Measurements from ENCODE around the gene CYBA. TPM values are rescaled to one million over a fixed set of nuclear protein-coding genes. Genes with fewer than 3 reads are reported as not detected.

The CYBA gene
- total and polyA plus RNA-seq, 9 of the 15 experiments (the other 6 are each of a cell fraction or from before 2014, with no cell fraction given), result 0.34 to 683 (median 93.0) TPM

- no peak for TF ChIP-seq E2F6 (IDR thresholded peaks at IDR 0.05; ENCODE audit: borderline replicate concordance in 1 of 2, extremely low read depth in 1 of 2, insufficient read depth in 1 of 2, insufficient read length in 1 of 2, low read depth in 1 of 2, low read length in 1 of 2, poor library complexity in 1 of 2, severe bottlenecking in 1 of 2)
- no peak for TF ChIP-seq TARDBP (IDR thresholded peaks at IDR 0.05)
Measured at GRCh38 chr16:88695218-88695617, 44.4 kb upstream of the CYBA start (continued).

- CTCF ChIA-PET (ENCODE audit: low intra/inter-chr PET ratio), result no interaction called here
- no peak overlapping the region for H3K4me3 ChIP-seq
- no peaks in the 10 kb centered on the region for H4K20me1 ChIP-seq (replicated peaks; ENCODE audit: control insufficient read depth, insufficient read depth, low read length)
- no peaks in the 10 kb centered on the region for H3K9me3 ChIP-seq (replicated peaks; ENCODE audit: control insufficient read depth, insufficient read depth, low read depth, low read length)
- FAIRE-seq (no peak), DNase-seq (ENCODE audit: extremely low read depth in 1 of 4, low spot score in 3 of 4) (no peak), ATAC-seq (no peak)
- WGBS (ENCODE audit: insufficient coverage, low coverage, missing lambda C conversion rate), result 80% methylated on average over 35 of the region's 37 CpGs
- H3K36me3 ChIP-seq (ENCODE audit: control insufficient read depth, insufficient read depth, low read length), result peaks cover 35% of the 10 kb centered on the region; the same call in 1 of the 3 replicates
- no TSS peak for BruUV-seq (replicated peaks)
- H3K27me3 ChIP-seq (ENCODE audit: control insufficient read depth in 2 of 2, insufficient read depth in 2 of 2, low read length in 2 of 2), result no peaks in the 10 kb centered on the region
- POLR2A ChIA-PET, result interaction anchor here (0.5 to 1.1 kb wide), 2 partner anchors 10 to 18 kb away, joined by 3 read pairs; no protein-coding TSS in a partner anchor
- no peaks in the 10 kb centered on the region for H3K9me1 ChIP-seq (ENCODE audit: control insufficient read depth, insufficient read depth, low read length)
- in situ Hi-C loops (cut with MboI), result no loop called here
- no peak overlapping the region for H3K27ac ChIP-seq (ENCODE audit: extremely low read depth, low read depth, low read length)
- intact Hi-C loops (cut with micrococcal nuclease), result no loop called here
- H3K79me2 ChIP-seq (ENCODE audit: control insufficient read depth, insufficient read depth, low read length), result no peaks in the 10 kb centered on the region
- no peak overlapping the region for H2AFZ ChIP-seq (ENCODE audit: low read depth, low read length)
- H3K9ac ChIP-seq (ENCODE audit: insufficient read depth in 1 of 2, low read depth in 2 of 2, low read length in 2 of 2), result peak overlapping the region in 1 of 2 experiments; percentile 6; a peak in 1 of 4 replicates
- H3K4me1 ChIP-seq (replicated peaks in 1 of 2; ENCODE audit: control insufficient read depth in 2 of 2, insufficient read depth in 2 of 2, low read length in 2 of 2), result peaks cover 11 to 85% of the 10 kb centered on the region in 2 experiments
- no peak overlapping the region for H3K4me2 ChIP-seq (ENCODE audit: insufficient read depth, low read length)
- TF ChIP-seq TAL1 (IDR thresholded peaks at IDR 0.05) (no peak), KAT8 (IDR thresholded peaks at IDR 0.05; ENCODE audit: low read depth) (no peak), CHD4 (IDR thresholded peaks at IDR 0.05; ENCODE audit: insufficient read depth, insufficient replicate concordance, low read depth, low read length, poor library complexity, severe bottlenecking) (no peak), ZNF384 (IDR thresholded peaks at IDR 0.05; ENCODE audit: low read depth, low read length) (no peak), NUFIP1 (IDR thresholded peaks at IDR 0.05; ENCODE audit: partially characterized antibody) (no peak), BCOR (IDR thresholded peaks at IDR 0.05) (no peak), PHB2 (IDR thresholded peaks at IDR 0.05; ENCODE audit: low read depth) (no peak), RBFOX2 (IDR thresholded peaks at IDR 0.05; ENCODE audit: low read depth, low read length) (0 out of 2 replicates have a peak, but pooled peaks have one; percentile 25), TCF7L2 (IDR thresholded peaks at IDR 0.05; ENCODE audit: low read depth, low read length) (no peak), ZNF41 (CRISPR knock-in tag; conservative IDR thresholded peaks at IDR 0.05) (no peak), CAMTA2 (CRISPR knock-in tag; conservative IDR thresholded peaks at IDR 0.05) (no peak), ETV6 (IDR thresholded peaks at IDR 0.05; ENCODE audit: borderline replicate concordance in 1 of 2, low read depth in 2 of 2, low read length in 1 of 2) (no peak), ETV6 (CRISPR knock-in tag; IDR thresholded peaks at IDR 0.05; ENCODE audit: borderline replicate concordance) (no peak), ATF3 (IDR thresholded peaks at IDR 0.05) (no peak), ATF3 (CRISPR knock-in tag; conservative IDR thresholded peaks at IDR 0.05) (no peak), ZNF561 (CRISPR knock-in tag; conservative IDR thresholded peaks at IDR 0.05) (no peak), RAD21 (CRISPR knock-in tag; conservative IDR thresholded peaks at IDR 0.05 in 1 of 2, IDR thresholded peaks at IDR 0.05 in 1 of 2) (no peak)
Measured at GRCh38 chr16:88694221-88695087, 43.6 kb upstream of the CYBA start.
